ENCODE data around the gene KRTAP19-4.

- TF ChIP-seq CTCF (IDR thresholded peaks at IDR 0.05) (no peak), POLR2A (IDR thresholded peaks at IDR 0.05) (no peak)
These were observed 9.6 kb downstream of the KRTAP19-4 start, which contains the start of gene KRTAP19-2 for GRCh38 chr21:30487336-30487735.

All from ovary (tissue), 3 donors.